ENCODE measurements around the gene HECTD3.
"Not testable (repeated sequence)": the region's sequence is repeated elsewhere in the genome, so short reads cannot be mapped to it uniquely, and the experiment has no call there.

HECTD3 gene

GRCh38 chr1:44995467-44996238 is 15.5 kb downstream of the HECTD3 start:
- no peak overlapping the region for H3K4me3 ChIP-seq (ENCODE audit: control insufficient read depth in 1 of 7, extremely low read depth in 1 of 7, insufficient read depth in 4 of 7, low read depth in 2 of 7, low read length in 6 of 7)
- 93% methylated on average over 3 of the region's 7 CpGs for WGBS (ENCODE audit: insufficient coverage)
- H3K4me1 ChIP-seq (ENCODE audit: control extremely low read depth in 1 of 4, control insufficient read depth in 4 of 4, insufficient read depth in 4 of 4, low read length in 3 of 4) = peaks cover under 1 to 4% (median 2%) of the 10 kb centered on the region in 4 experiments
- DNase-seq = no peak
- no peaks in the 10 kb centered on the region for H3K9me3 ChIP-seq (ENCODE audit: control extremely low read depth in 1 of 5, control insufficient read depth in 4 of 5, insufficient read depth in 2 of 5, low read depth in 1 of 5, low read length in 4 of 5)
- ChIA-PET CTCF (interaction anchor here (1.3 kb wide), 1 partner anchor 9 kb away, joined by 4 read pairs; no protein-coding TSS in a partner anchor), POLR2A (no interaction called here)
- no peaks in the 10 kb centered on the region for H3K27me3 ChIP-seq (replicated peaks in 2 of 5; ENCODE audit: control insufficient read depth in 4 of 5, insufficient read depth in 5 of 5, low read length in 4 of 5)
- no peak overlapping the region for H3K27ac ChIP-seq (ENCODE audit: insufficient read depth in 1 of 2, low read depth in 1 of 2, low read length in 2 of 2, poor library complexity in 1 of 2, severe bottlenecking in 2 of 2)
- H3K36me3 ChIP-seq (ENCODE audit: control insufficient read depth in 4 of 4, insufficient read depth in 4 of 4, low read length in 3 of 4) = no peaks in the 10 kb centered on the region

GRCh38 chr1:44994309-44994898 is 16.7 kb downstream of the HECTD3 start:
- no peak overlapping the region for H3K4me3 ChIP-seq (ENCODE audit: control insufficient read depth in 1 of 7, extremely low read depth in 1 of 7, insufficient read depth in 4 of 7, low read depth in 2 of 7, low read length in 6 of 7)
- CTCF ChIA-PET = no interaction called here
- POLR2A ChIA-PET = no interaction called here
- H3K36me3 ChIP-seq (ENCODE audit: control insufficient read depth in 4 of 4, insufficient read depth in 4 of 4, low read length in 3 of 4) = no peaks in the 10 kb centered on the region
- no peaks in the 10 kb centered on the region for H3K4me1 ChIP-seq (ENCODE audit: control extremely low read depth in 1 of 4, control insufficient read depth in 4 of 4, insufficient read depth in 4 of 4, low read length in 3 of 4)
- 100% methylated on average over 5 of the region's 7 CpGs for WGBS (ENCODE audit: insufficient coverage)
- H3K9me3 ChIP-seq (ENCODE audit: control extremely low read depth in 1 of 5, control insufficient read depth in 4 of 5, insufficient read depth in 2 of 5, low read depth in 1 of 5, low read length in 4 of 5) = no peaks in the 10 kb centered on the region
- H3K27ac ChIP-seq (ENCODE audit: insufficient read depth in 1 of 2, low read depth in 1 of 2, low read length in 2 of 2, poor library complexity in 1 of 2, severe bottlenecking in 2 of 2) = no peak overlapping the region
- DNase-seq = no peak
- H3K27me3 ChIP-seq (replicated peaks in 2 of 5; ENCODE audit: control insufficient read depth in 4 of 5, insufficient read depth in 5 of 5, low read length in 4 of 5) = no peaks in the 10 kb centered on the region

- CTCF ChIA-PET = interaction anchor here (0.6 kb wide), 1 partner anchor 30 kb away, joined by 3 read pairs; no protein-coding TSS in a partner anchor
- WGBS (ENCODE audit: insufficient coverage) = 98% methylated on average over 17 of the region's 24 CpGs
Observed at GRCh38 chr1:44988531-44989156, 22.5 kb downstream of the HECTD3 start.

GRCh38 chr1:44985747-44986359 is 25.3 kb downstream of the HECTD3 start:
- Histone ChIP-seq H3K27ac (ENCODE audit: insufficient read depth in 1 of 2, low read depth in 1 of 2, low read length in 2 of 2, poor library complexity in 1 of 2, severe bottlenecking in 2 of 2) (peak overlapping the region in 1 of 2 experiments; percentile 78), H3K9me3 (ENCODE audit: control extremely low read depth in 1 of 5, control insufficient read depth in 4 of 5, insufficient read depth in 2 of 5, low read depth in 1 of 5, low read length in 4 of 5) (no peaks in the 10 kb centered on the region), H3K27me3 (replicated peaks in 2 of 5; ENCODE audit: control insufficient read depth in 4 of 5, insufficient read depth in 5 of 5, low read length in 4 of 5) (no peaks in the 10 kb centered on the region), H3K4me1 (ENCODE audit: control extremely low read depth in 1 of 4, control insufficient read depth in 4 of 4, insufficient read depth in 4 of 4, low read length in 3 of 4) (peaks cover 6 to 18% (median 15%) of the 10 kb centered on the region in 4 experiments), H3K4me3 (ENCODE audit: control insufficient read depth in 1 of 7, extremely low read depth in 1 of 7, insufficient read depth in 4 of 7, low read depth in 2 of 7, low read length in 6 of 7) (peak overlapping the region; percentile 50 to 92 (median 74)), H3K36me3 (ENCODE audit: control insufficient read depth in 4 of 4, insufficient read depth in 4 of 4, low read length in 3 of 4) (peaks cover 0 to 2% (median under 1%) of the 10 kb centered on the region in 4 experiments)
- ChIA-PET CTCF (interaction anchor here (1.4 to 2.9 kb wide), 2 partner anchors 26 to 33 kb away, joined by 4 to 15 read pairs; partner anchors contain the start of genes HECTD3 and UROD), POLR2A (interaction anchor here (0.8 to 1.3 kb wide), 4 partner anchors 14 to 264 kb away, joined by 3 to 4 read pairs (median 3); partner anchors contain the start of genes HECTD3 and UROD)
- 19% methylated on average over 14 of the region's 19 CpGs for WGBS (ENCODE audit: insufficient coverage)
- peak in 2 of 3 donors; percentile 17 to 23 for DNase-seq

More at GRCh38 chr1:44988531-44989156, 22.5 kb downstream of the HECTD3 start:
- POLR2A ChIA-PET = interaction anchor here (0.6 kb wide), 1 partner anchor 277 kb away, joined by 5 read pairs; no protein-coding TSS in a partner anchor
- H3K36me3 ChIP-seq (ENCODE audit: control insufficient read depth in 4 of 4, insufficient read depth in 4 of 4, low read length in 3 of 4) = no peaks in the 10 kb centered on the region
- peaks cover 6 to 18% (median 15%) of the 10 kb centered on the region in 4 experiments for H3K4me1 ChIP-seq (ENCODE audit: control extremely low read depth in 1 of 4, control insufficient read depth in 4 of 4, insufficient read depth in 4 of 4, low read length in 3 of 4)
- no peaks in the 10 kb centered on the region for H3K9me3 ChIP-seq (ENCODE audit: control extremely low read depth in 1 of 5, control insufficient read depth in 4 of 5, insufficient read depth in 2 of 5, low read depth in 1 of 5, low read length in 4 of 5)
- H3K4me3 ChIP-seq (ENCODE audit: control insufficient read depth in 1 of 7, extremely low read depth in 1 of 7, insufficient read depth in 4 of 7, low read depth in 2 of 7, low read length in 6 of 7) = no peak overlapping the region
- no peak for DNase-seq
- H3K27ac ChIP-seq (ENCODE audit: insufficient read depth in 1 of 2, low read depth in 1 of 2, low read length in 2 of 2, poor library complexity in 1 of 2, severe bottlenecking in 2 of 2) = no peak overlapping the region
- no peaks in the 10 kb centered on the region for H3K27me3 ChIP-seq (replicated peaks in 2 of 5; ENCODE audit: control insufficient read depth in 4 of 5, insufficient read depth in 5 of 5, low read length in 4 of 5)

- CTCF ChIA-PET; H3K4me3 ChIP-seq (ENCODE audit: control insufficient read depth in 1 of 7, extremely low read depth in 1 of 7, insufficient read depth in 4 of 7, low read depth in 2 of 7, low read length in 6 of 7); H3K9me3 ChIP-seq (ENCODE audit: control extremely low read depth in 1 of 5, control insufficient read depth in 4 of 5, insufficient read depth in 2 of 5, low read depth in 1 of 5, low read length in 4 of 5); H3K27ac ChIP-seq (ENCODE audit: insufficient read depth in 1 of 2, low read depth in 1 of 2, low read length in 2 of 2, poor library complexity in 1 of 2, severe bottlenecking in 2 of 2); POLR2A ChIA-PET; H3K27me3 ChIP-seq (replicated peaks in 2 of 5; ENCODE audit: control insufficient read depth in 4 of 5, insufficient read depth in 5 of 5, low read length in 4 of 5); DNase-seq; H3K4me1 ChIP-seq (ENCODE audit: control extremely low read depth in 1 of 4, control insufficient read depth in 4 of 4, insufficient read depth in 4 of 4, low read length in 3 of 4): not testable (repeated sequence)
- peaks cover 21 to 63% (median 37%) of the 10 kb centered on the region in 4 experiments for H3K36me3 ChIP-seq (ENCODE audit: control insufficient read depth in 4 of 4, insufficient read depth in 4 of 4, low read length in 3 of 4)
- WGBS (ENCODE audit: insufficient coverage) = 93% methylated on average over 2 of the region's 4 CpGs
Observed at GRCh38 chr1:44977372-44977771, 33.8 kb downstream of the HECTD3 start.

GRCh38 chr1:44976252-44976651 is 34.9 kb downstream of the HECTD3 start:
- no peak overlapping the region for H3K4me3 ChIP-seq (ENCODE audit: control insufficient read depth in 1 of 7, extremely low read depth in 1 of 7, insufficient read depth in 4 of 7, low read depth in 2 of 7, low read length in 6 of 7)
- no peak for DNase-seq
- H3K4me1 ChIP-seq (ENCODE audit: control extremely low read depth in 1 of 4, control insufficient read depth in 4 of 4, insufficient read depth in 4 of 4, low read length in 3 of 4) = no peaks in the 10 kb centered on the region
- H3K9me3 ChIP-seq (ENCODE audit: control extremely low read depth in 1 of 5, control insufficient read depth in 4 of 5, insufficient read depth in 2 of 5, low read depth in 1 of 5, low read length in 4 of 5) = peaks cover 0 to 7% (median 3%) of the 10 kb centered on the region in 5 experiments
- H3K36me3 ChIP-seq (ENCODE audit: control insufficient read depth in 4 of 4, insufficient read depth in 4 of 4, low read length in 3 of 4) = peaks cover 21 to 63% (median 37%) of the 10 kb centered on the region in 4 experiments
- H3K27me3 ChIP-seq (replicated peaks in 2 of 5; ENCODE audit: control insufficient read depth in 4 of 5, insufficient read depth in 5 of 5, low read length in 4 of 5) = no peaks in the 10 kb centered on the region
- no CpG with 5 or more reads among the region's 2 CpGs for WGBS (ENCODE audit: insufficient coverage)
- H3K27ac ChIP-seq (ENCODE audit: insufficient read depth in 1 of 2, low read depth in 1 of 2, low read length in 2 of 2, poor library complexity in 1 of 2, severe bottlenecking in 2 of 2) = no peak overlapping the region
- ChIA-PET CTCF (no interaction called here), POLR2A (no interaction called here)
